Breast epithelium (tissue), 4 donors: ENCODE data around the gene ATG16L1. TPM values are rescaled to one million over a fixed set of nuclear protein-coding genes. Genes with fewer than 3 reads are reported as not detected.
A peak's percentile ranks its signal among the peaks of the same experiment; 100 is the strongest.

ENCODE experiments used
- DNase-seq, 2 donors: peaks; one replicate each; pipeline ENCODE4 v3.0.0-alpha.2; 2019; ENCODE audit warnings: low spot score in 2 of 2
- H3K27ac ChIP-seq, 2 donors: fragments of 200-600 bp; sonication (generic) in 1 of 2; one replicate each; pipeline ENCODE4 v1.5.1; 2016 to 2019; ENCODE audit warnings: mild to moderate bottlenecking in 1 of 2
- H3K27me3 ChIP-seq, 2 donors: fragments of 200-600 bp; sonication (generic) in 1 of 2; one replicate each; pipeline versions ENCODE4 v1.5.1 to v1.6.0; 2017 to 2019; ENCODE audit warnings: control low read depth in 1 of 2, mild to moderate bottlenecking in 1 of 2
- H3K36me3 ChIP-seq: fragments of 200-600 bp; one replicate; pipeline ENCODE4 v1.5.1; 2019
- H3K4me1 ChIP-seq, 2 donors: fragments of 200-600 bp; sonication (generic); one replicate each; pipeline ENCODE4 v1.5.1; 2016 to 2019; ENCODE audit warnings: control low read depth in 1 of 2
- H3K4me3 ChIP-seq, 3 donors: fragments of 200-600 bp; sonication (generic); 1 replicate in 2 of 3; 2 replicates in 1 of 3; pipeline ENCODE4 v1.5.1; 2016 to 2019; ENCODE audit warnings: mild to moderate bottlenecking in 3 of 3, moderate library complexity in 2 of 3
- H3K9me3 ChIP-seq, 2 donors: fragments of 200-600 bp; sonication (generic) in 1 of 2; one replicate each; pipeline ENCODE4 v1.5.1; 2016 to 2019; ENCODE audit warnings: control low read depth in 1 of 2
- POLR2A ChIP-seq: fragments of 450-650 bp; IDR thresholded peaks from one replicate; pipeline ENCODE4 v1.6.1; 2016; ENCODE audit warnings: antibody characterized with exemption, mild to moderate bottlenecking, moderate library complexity
- POLR2AphosphoS5 ChIP-seq, 3 donors: sonication (generic); formaldehyde crosslinking; IDR thresholded peaks; one replicate each; pipeline ENCODE4 v1.6.1; 2017; ENCODE audit warnings: antibody characterized with exemption in 3 of 3
- intact Hi-C: fragments of 100-400 bp; cut with DNase I; formaldehyde crosslinking; loops from one replicate; pipeline ENCODE4 v1.15.1; 2023; ENCODE audit warnings: low total_unique reads
- total RNA-seq, 3 donors: library from RNA; depleted of rRNA; stranded (reverse); fragments of >200 nt; gene quantifications; one replicate each; pipeline ENCODE4 v1.1.0, GENCODE V29; 2016
- TF ChIP-seq, protein P1 (sequence below), 3 donors: fragments of 450-650 bp; IDR thresholded peaks; one replicate each; pipeline ENCODE4 v1.5.1; 2016 to 2017; ENCODE audit warnings: antibody characterized with exemption in 3 of 3, mild to moderate bottlenecking in 3 of 3, moderate library complexity in 3 of 3

The ATG16L1 gene
- total RNA-seq, 3 donors from 2014 or later = 19.5 to 61.9 (median 46.0) TPM

DNA sequence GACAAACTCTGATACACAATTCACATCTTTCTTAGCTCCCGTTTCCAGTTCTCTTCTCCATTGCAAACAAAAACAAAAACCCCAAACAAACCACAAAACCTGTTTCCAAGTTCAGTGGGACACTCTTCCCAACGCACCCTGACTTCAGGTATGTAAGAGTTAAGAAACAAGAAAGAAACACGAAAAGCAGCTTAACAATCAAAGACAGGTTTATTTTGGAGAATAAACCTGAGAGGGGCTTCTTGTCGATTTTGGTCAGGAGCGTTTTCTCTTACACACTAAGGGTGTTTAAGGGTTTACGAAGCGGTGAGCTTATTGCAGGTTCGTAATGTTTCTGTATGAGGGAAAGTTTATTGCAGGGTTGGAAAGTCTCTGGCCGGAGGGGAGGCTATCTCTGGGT, 905 bp upstream of the ATG16L1 start:
- peaks cover 0 to 8% of the 10 kb centered on the region in 2 donors for H3K4me1 ChIP-seq
- no peaks in the 10 kb centered on the region for H3K9me3 ChIP-seq
- no peak for DNase-seq
- no peaks in the 10 kb centered on the region for H3K27me3 ChIP-seq
- H3K36me3 ChIP-seq = no peaks in the 10 kb centered on the region
- intact Hi-C loops = no loop called here
- H3K27ac ChIP-seq = no peak overlapping the region
- TF ChIP-seq POLR2A (no peak), POLR2AphosphoS5 (IDR thresholded peaks at IDR 0.05) (no peak)
- TF ChIP-seq, protein P1, sequence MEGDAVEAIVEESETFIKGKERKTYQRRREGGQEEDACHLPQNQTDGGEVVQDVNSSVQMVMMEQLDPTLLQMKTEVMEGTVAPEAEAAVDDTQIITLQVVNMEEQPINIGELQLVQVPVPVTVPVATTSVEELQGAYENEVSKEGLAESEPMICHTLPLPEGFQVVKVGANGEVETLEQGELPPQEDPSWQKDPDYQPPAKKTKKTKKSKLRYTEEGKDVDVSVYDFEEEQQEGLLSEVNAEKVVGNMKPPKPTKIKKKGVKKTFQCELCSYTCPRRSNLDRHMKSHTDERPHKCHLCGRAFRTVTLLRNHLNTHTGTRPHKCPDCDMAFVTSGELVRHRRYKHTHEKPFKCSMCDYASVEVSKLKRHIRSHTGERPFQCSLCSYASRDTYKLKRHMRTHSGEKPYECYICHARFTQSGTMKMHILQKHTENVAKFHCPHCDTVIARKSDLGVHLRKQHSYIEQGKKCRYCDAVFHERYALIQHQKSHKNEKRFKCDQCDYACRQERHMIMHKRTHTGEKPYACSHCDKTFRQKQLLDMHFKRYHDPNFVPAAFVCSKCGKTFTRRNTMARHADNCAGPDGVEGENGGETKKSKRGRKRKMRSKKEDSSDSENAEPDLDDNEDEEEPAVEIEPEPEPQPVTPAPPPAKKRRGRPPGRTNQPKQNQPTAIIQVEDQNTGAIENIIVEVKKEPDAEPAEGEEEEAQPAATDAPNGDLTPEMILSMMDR (IDR thresholded peaks at IDR 0.05) = no peak
- H3K4me3 ChIP-seq = no peak overlapping the region

- TF ChIP-seq POLR2AphosphoS5 (IDR thresholded peaks at IDR 0.05) = no peak
- TF ChIP-seq, protein P1 (IDR thresholded peaks at IDR 0.05) = no peak
- TF ChIP-seq POLR2A = no peak
- peaks cover 0 to 8% of the 10 kb centered on the region in 2 donors for H3K4me1 ChIP-seq
- peak overlapping the region; percentile 98 to 99 (median 99) for H3K4me3 ChIP-seq
- no peak for DNase-seq
- peak overlapping the region; percentile 84 to 91 for H3K27ac ChIP-seq
- H3K9me3 ChIP-seq = no peaks in the 10 kb centered on the region
- no peaks in the 10 kb centered on the region for H3K27me3 ChIP-seq
- intact Hi-C loops = no loop called here
- no peaks in the 10 kb centered on the region for H3K36me3 ChIP-seq
These were observed 528 bp upstream of the ATG16L1 start for GRCh38 chr2:233250985-233251305.

DNA sequence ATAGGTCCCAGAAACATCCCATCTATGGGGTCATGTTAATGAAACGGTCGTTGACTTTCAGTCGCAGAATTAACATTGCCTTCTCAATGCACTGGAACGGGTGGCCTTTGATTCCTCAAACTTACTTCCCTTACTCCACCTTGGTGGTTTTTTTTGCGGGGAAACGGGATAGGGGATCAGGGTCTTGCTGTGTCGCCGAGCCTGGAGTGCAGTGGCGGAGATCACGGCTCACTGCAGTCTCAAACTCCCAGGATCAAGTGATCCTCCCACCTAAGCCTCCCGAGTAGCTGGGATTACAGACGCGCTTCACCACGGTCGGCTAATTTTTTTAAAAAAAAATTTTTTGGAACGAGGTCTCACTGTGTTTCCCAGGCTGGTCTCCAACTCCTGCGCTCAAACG, 754 bp downstream of the ATG16L1 start:
- intact Hi-C loops = no loop called here
- TF ChIP-seq POLR2AphosphoS5 (IDR thresholded peaks at IDR 0.05) (no peak), POLR2A (no peak)
- TF ChIP-seq, protein P1 (IDR thresholded peaks at IDR 0.05) = no peak
- DNase-seq = no peak
- Histone ChIP-seq H3K27me3 (no peaks in the 10 kb centered on the region), H3K36me3 (no peaks in the 10 kb centered on the region), H3K9me3 (no peaks in the 10 kb centered on the region), H3K27ac (peak overlapping the region; percentile 84 to 91), H3K4me1 (peaks cover 0 to 8% of the 10 kb centered on the region in 2 donors), H3K4me3 (peak overlapping the region; percentile 98 to 99 (median 99))

DNA sequence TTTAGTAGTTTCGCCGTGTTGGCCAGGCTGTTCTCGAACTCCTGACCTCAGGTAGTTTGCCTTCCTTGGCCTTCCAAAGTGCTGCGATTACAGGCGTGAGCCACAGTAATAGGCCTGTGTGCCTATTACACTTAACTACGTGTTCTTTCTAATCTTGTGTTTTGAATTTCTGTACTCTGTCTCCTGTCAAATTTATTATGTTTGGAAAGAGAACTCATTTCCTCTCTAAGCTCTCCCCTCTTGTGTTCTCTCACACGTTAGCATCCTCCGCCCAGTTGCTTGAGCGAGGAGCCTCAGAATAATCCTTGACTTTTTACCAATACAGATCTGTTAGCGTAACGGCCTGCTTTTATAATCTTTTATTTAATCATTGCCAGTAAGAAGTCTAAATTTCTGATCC, 3.7 kb downstream of the ATG16L1 start:
- TF ChIP-seq, protein P1 (IDR thresholded peaks at IDR 0.05) = no peak
- TF ChIP-seq POLR2AphosphoS5 (IDR thresholded peaks at IDR 0.05) = no peak
- TF ChIP-seq POLR2A = no peak
- Histone ChIP-seq H3K27me3 (no peaks in the 10 kb centered on the region), H3K9me3 (no peaks in the 10 kb centered on the region), H3K27ac (no peak overlapping the region), H3K36me3 (no peaks in the 10 kb centered on the region), H3K4me3 (no peak overlapping the region), H3K4me1 (peaks cover 0 to 8% of the 10 kb centered on the region in 2 donors)
- no peak for DNase-seq
- intact Hi-C loops = no loop called here

- Histone ChIP-seq H3K4me3 (no peak overlapping the region), H3K27me3 (no peaks in the 10 kb centered on the region), H3K9me3 (no peaks in the 10 kb centered on the region), H3K27ac (no peak overlapping the region), H3K4me1 (peaks cover 0 to 8% of the 10 kb centered on the region in 2 donors), H3K36me3 (no peaks in the 10 kb centered on the region)
- intact Hi-C loops = no loop called here
- no peak for DNase-seq
- TF ChIP-seq POLR2AphosphoS5 (IDR thresholded peaks at IDR 0.05) (no peak), POLR2A (no peak)
- TF ChIP-seq, protein P1 (IDR thresholded peaks at IDR 0.05) = no peak
These were observed 4.6 kb downstream of the ATG16L1 start for GRCh38 chr2:233256048-233256447.
